Measurements from ENCODE around the gene GSAP. TPM values are rescaled to one million over a fixed set of nuclear protein-coding genes. Genes with fewer than 3 reads are reported as not detected.

GSAP gene
- total RNA-seq, 1 donor from 2014 or later, result 5.0 TPM

GRCh38 chr7:77406421-77406820 lies 9.7 kb downstream of the GSAP start:
- H3K4me3 Mint-ChIP-seq, result no peak overlapping the region
- no peak for DNase-seq (ENCODE audit: extremely low spot score, unreplicated experiment)

DNA sequence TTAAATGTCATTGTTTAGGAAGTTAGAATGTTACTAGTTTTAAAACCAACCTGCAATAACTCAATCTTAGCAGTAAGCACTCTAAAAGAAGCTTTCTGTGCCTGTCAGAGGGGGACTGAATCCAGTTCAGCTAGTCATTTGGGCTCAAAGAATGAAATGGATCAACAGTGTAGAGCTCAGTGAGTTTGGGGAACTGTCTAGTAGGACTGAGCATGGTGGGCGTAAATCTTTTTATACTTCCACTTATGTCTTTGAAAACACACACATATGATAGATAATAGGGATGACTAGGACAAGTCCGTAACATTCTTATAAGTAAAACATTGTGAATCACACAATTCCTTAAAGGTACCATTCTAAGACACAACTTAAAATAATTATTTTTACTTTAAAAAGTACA lies 11.5 kb downstream of the GSAP start:
- Mint-ChIP-seq H3K4me1 (ENCODE audit: unreplicated experiment) (no peaks in the 10 kb centered on the region), H3K9me3 (no peaks in the 10 kb centered on the region), H3K36me3 (no peaks in the 10 kb centered on the region), H3K4me3 (no peak overlapping the region), H3K27ac (no peak overlapping the region), H3K27me3 (no peaks in the 10 kb centered on the region)
- no peak for TF ChIP-seq CTCF (conservative IDR thresholded peaks at IDR 0.05)
- no peak for DNase-seq (ENCODE audit: extremely low spot score, unreplicated experiment)

More at GRCh38 chr7:77406421-77406820, 9.7 kb downstream of the GSAP start:
- no peaks in the 10 kb centered on the region for H3K36me3 Mint-ChIP-seq
- H3K9me3 Mint-ChIP-seq, result no peaks in the 10 kb centered on the region
- no peak overlapping the region for H3K27ac Mint-ChIP-seq
- H3K4me1 Mint-ChIP-seq (ENCODE audit: unreplicated experiment), result no peaks in the 10 kb centered on the region
- TF ChIP-seq CTCF (conservative IDR thresholded peaks at IDR 0.05), result no peak
- H3K27me3 Mint-ChIP-seq, result no peaks in the 10 kb centered on the region

DNA sequence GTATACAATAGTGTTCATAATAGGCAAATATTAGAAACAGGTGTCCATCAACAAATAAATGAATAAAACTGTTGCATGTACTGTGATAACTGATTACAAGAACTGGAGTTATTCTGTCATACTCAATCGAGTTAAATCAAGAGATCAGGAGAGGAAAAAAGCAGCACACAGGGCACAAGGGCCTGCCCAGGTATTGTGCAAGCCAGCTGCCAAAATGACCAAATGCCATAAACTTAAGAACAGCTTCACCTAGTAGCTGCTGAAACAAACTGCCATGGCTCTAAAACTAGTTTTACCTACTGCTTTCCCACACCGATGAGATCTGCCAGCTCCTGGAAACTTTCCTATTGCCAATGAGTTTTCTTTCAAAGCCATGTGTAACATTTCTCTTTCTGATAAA lies 12.2 kb downstream of the GSAP start:
- no peaks in the 10 kb centered on the region for H3K27me3 Mint-ChIP-seq
- H3K36me3 Mint-ChIP-seq, result no peaks in the 10 kb centered on the region
- no peak overlapping the region for H3K27ac Mint-ChIP-seq
- DNase-seq (ENCODE audit: extremely low spot score, unreplicated experiment), result no peak
- TF ChIP-seq CTCF (conservative IDR thresholded peaks at IDR 0.05), result no peak
- H3K9me3 Mint-ChIP-seq, result no peaks in the 10 kb centered on the region
- H3K4me1 Mint-ChIP-seq (ENCODE audit: unreplicated experiment), result no peaks in the 10 kb centered on the region
- no peak overlapping the region for H3K4me3 Mint-ChIP-seq

DNA sequence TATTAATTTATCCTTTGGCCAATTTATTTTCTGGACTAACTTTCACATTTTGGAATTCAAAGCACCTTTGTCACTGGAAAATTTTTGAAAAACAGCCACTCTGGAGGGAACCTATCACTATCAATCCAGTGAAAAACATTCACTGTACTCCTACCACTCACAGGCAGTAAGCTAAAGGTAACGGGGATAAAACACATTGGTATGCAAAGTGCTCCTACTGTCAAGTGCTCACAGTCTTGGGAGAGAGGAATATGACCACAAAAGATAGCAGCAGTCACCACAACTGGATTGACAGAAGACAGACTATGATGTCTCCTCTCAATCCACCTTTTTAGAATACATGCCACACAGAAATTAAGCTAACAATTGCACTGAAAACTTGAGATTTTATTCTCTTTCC lies 13.3 kb downstream of the GSAP start:
- Mint-ChIP-seq H3K36me3 (no peaks in the 10 kb centered on the region), H3K4me1 (ENCODE audit: unreplicated experiment) (no peaks in the 10 kb centered on the region), H3K27me3 (no peaks in the 10 kb centered on the region), H3K4me3 (no peak overlapping the region), H3K9me3 (no peaks in the 10 kb centered on the region), H3K27ac (no peak overlapping the region)
- TF ChIP-seq CTCF (conservative IDR thresholded peaks at IDR 0.05), result no peak
- no peak for DNase-seq (ENCODE audit: extremely low spot score, unreplicated experiment)

DNA sequence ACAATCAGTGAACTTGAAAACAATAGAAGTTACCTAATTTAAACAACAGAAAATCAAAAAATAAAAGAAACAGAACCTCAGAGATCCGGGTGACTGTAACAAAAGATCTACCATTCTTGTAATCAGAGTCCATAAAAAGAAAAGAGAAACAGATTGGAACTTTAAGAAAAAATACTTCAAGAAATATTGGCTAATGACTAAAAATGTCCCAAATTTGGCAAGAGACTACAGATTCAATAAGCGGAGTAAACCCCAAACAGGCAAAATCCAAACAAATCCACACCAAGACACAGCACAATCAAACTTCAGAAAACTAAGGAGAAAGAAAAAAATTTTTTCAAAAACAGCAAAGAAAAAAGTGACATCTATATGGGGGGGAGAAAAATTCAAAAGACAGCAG lies 15.1 kb downstream of the GSAP start:
- H3K4me1 Mint-ChIP-seq (ENCODE audit: unreplicated experiment), result no peaks in the 10 kb centered on the region
- no peak overlapping the region for H3K4me3 Mint-ChIP-seq
- H3K27ac Mint-ChIP-seq, result no peak overlapping the region
- DNase-seq (ENCODE audit: extremely low spot score, unreplicated experiment), result no peak
- H3K36me3 Mint-ChIP-seq, result no peaks in the 10 kb centered on the region
- no peaks in the 10 kb centered on the region for H3K27me3 Mint-ChIP-seq
- TF ChIP-seq CTCF (conservative IDR thresholded peaks at IDR 0.05), result no peak
- H3K9me3 Mint-ChIP-seq, result no peaks in the 10 kb centered on the region

DNA sequence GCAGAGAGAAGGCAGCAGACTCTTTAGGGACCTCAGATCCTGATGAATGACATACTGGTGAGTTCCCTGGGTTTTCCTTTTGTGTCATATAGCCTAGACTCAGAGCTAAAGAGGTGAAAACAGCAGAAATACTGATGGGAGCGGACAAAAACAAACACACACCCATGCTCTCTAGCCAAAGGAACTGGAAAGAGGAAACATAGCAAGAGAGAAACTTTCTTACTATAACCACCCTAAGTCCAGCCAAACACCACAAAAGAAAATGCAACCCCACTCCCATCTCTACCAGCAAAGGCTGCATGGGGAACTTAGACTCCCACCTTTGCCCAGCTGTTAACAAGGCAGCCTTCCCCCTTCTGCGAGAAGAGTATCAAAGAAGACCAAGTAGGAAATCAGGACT lies 16.3 kb downstream of the GSAP start:
- no peaks in the 10 kb centered on the region for H3K36me3 Mint-ChIP-seq
- H3K27me3 Mint-ChIP-seq, result no peaks in the 10 kb centered on the region
- no peak for TF ChIP-seq CTCF (conservative IDR thresholded peaks at IDR 0.05)
- no peak overlapping the region for H3K27ac Mint-ChIP-seq
- H3K4me1 Mint-ChIP-seq (ENCODE audit: unreplicated experiment), result peaks cover 9% of the 10 kb centered on the region
- H3K9me3 Mint-ChIP-seq, result no peaks in the 10 kb centered on the region
- no peak overlapping the region for H3K4me3 Mint-ChIP-seq
- DNase-seq (ENCODE audit: extremely low spot score, unreplicated experiment), result no peak
